Esophagus muscularis mucosa (tissue), 4 donors: Measurements from ENCODE around the gene ASAP3.

Experiments used
- EP300 ChIP-seq: sonication (generic); formaldehyde crosslinking; IDR thresholded peaks from one replicate; pipeline ENCODE4 v1.6.1; 2017; ENCODE audit warnings: antibody characterized with exemption
- POLR2A ChIP-seq: fragments of 450-650 bp; IDR thresholded peaks from one replicate; pipeline ENCODE4 v1.6.1; 2017; ENCODE audit warnings: antibody characterized with exemption, moderate library complexity, mild to moderate bottlenecking, low read depth
- POLR2AphosphoS5 ChIP-seq, 2 donors: sonication (generic); formaldehyde crosslinking; IDR thresholded peaks; one replicate each; pipeline ENCODE4 v1.6.1; 2017; ENCODE audit warnings: antibody characterized with exemption in 2 of 2
- TF ChIP-seq, protein P1 (sequence below), 3 experiments: fragments of 200-600 bp in 2 of 3; fragments of 450-650 bp in 1 of 3; sonication (generic) in 2 of 3; IDR thresholded peaks; one replicate each; pipeline ENCODE4 v1.5.1; 2017 to 2019; ENCODE audit warnings: antibody characterized with exemption in 3 of 3, mild to moderate bottlenecking in 2 of 3, moderate library complexity in 1 of 3

GRCh38 chr1:23392125-23392855, 91.7 kb downstream of the ASAP3 start:
- TF ChIP-seq, protein P1, sequence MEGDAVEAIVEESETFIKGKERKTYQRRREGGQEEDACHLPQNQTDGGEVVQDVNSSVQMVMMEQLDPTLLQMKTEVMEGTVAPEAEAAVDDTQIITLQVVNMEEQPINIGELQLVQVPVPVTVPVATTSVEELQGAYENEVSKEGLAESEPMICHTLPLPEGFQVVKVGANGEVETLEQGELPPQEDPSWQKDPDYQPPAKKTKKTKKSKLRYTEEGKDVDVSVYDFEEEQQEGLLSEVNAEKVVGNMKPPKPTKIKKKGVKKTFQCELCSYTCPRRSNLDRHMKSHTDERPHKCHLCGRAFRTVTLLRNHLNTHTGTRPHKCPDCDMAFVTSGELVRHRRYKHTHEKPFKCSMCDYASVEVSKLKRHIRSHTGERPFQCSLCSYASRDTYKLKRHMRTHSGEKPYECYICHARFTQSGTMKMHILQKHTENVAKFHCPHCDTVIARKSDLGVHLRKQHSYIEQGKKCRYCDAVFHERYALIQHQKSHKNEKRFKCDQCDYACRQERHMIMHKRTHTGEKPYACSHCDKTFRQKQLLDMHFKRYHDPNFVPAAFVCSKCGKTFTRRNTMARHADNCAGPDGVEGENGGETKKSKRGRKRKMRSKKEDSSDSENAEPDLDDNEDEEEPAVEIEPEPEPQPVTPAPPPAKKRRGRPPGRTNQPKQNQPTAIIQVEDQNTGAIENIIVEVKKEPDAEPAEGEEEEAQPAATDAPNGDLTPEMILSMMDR (IDR thresholded peaks at IDR 0.05), result no peak
- TF ChIP-seq POLR2A (no peak), POLR2AphosphoS5 (IDR thresholded peaks at IDR 0.05) (no peak), EP300 (no peak)
